Measurements from ENCODE around the gene POC1A.
A peak's percentile ranks its signal among the peaks of the same experiment; 100 is the strongest.

The POC1A gene

DNA sequence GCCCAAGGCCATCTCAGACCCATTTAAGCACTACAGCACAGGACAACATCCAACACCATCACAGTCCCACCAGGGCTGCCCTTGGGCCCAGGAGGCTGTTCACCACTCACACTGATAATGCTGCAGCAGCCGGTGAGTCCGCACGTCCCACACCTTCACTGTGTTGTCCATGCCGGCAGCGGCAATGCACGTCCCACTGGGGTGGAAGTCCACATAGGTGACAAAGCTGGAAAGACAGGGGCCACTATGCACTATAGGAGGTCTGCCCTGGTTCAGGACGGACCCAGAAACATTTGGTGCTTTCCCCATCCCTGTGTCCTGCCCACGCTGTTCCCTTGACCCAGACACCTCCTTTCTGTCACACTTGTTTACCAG lies 8.5 kb downstream of the POC1A start:
- CTCF ChIA-PET = interaction anchor here (0.9 to 11.7 kb wide), 11 partner anchors 9 to 148 kb away, joined by 3 to 172 read pairs (median 7); partner anchors contain the start of genes DUSP7 and POC1A
- DNase-seq (ENCODE audit: extremely low spot score) = no peak
- no peak for TF ChIP-seq CTCF (IDR thresholded peaks at IDR 0.05; ENCODE audit: control extremely low read depth, extremely low read depth, low read depth, missing control alignments)
- POLR2A ChIA-PET = no interaction called here

DNA sequence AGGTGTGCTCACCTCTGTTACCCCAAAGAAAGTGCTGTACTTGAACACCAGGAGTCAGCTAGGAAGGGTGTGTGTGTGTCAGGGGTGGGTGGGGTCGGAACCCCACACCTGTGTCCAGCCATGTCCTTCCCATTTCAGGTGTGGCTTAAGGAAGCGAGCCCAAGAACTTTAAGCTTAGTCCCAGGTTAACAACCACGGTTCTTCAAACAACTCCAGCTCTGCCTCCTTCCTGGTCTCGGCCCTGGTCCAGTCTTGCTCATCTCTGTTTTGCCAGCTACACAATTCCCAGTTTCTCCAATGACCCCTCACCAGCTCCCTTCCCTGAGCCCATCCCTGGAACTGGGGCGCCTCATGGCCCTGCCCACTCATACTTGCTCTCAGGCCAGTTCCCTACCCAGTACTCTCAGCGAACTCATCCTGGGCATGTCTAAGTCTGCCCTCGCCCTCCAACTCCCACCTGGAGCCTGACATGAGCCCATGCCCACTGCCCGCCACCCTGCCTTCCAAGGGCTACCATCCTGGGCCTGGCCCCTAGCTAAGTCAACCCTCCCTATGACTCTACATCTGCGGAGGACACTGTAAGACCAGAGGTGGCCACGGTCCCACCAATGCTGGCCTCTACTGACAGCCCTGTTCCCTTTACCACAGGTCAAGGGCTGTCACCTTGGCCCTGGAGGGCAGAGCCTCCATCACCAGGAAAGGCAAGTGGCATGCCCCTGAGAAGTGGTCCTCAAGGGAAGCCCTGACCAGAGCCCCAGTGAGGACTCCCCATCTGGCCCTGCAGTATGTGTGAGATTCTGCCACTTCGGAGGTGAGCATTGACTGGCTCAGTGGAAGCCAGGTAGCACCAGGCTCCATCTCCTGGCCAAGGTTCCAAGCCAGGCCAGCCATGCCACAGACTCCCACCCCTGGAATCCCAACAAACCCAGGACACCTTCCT lies 9.2 kb downstream of the POC1A start:
- CTCF ChIA-PET = interaction anchor here (0.7 to 11.7 kb wide), 25 partner anchors 8 to 204 kb away, joined by 3 to 172 read pairs (median 4); partner anchors contain the start of genes ACY1, DUSP7, POC1A and RRP9
- POLR2A ChIA-PET = interaction anchor here (0.5 to 0.7 kb wide), 2 partner anchors 8 to 148 kb away, joined by 3 to 4 read pairs; no protein-coding TSS in a partner anchor
- TF ChIP-seq CTCF (IDR thresholded peaks at IDR 0.05; ENCODE audit: control extremely low read depth, extremely low read depth, low read depth, missing control alignments) = no peak
- no peak for DNase-seq (ENCODE audit: extremely low spot score)

DNA sequence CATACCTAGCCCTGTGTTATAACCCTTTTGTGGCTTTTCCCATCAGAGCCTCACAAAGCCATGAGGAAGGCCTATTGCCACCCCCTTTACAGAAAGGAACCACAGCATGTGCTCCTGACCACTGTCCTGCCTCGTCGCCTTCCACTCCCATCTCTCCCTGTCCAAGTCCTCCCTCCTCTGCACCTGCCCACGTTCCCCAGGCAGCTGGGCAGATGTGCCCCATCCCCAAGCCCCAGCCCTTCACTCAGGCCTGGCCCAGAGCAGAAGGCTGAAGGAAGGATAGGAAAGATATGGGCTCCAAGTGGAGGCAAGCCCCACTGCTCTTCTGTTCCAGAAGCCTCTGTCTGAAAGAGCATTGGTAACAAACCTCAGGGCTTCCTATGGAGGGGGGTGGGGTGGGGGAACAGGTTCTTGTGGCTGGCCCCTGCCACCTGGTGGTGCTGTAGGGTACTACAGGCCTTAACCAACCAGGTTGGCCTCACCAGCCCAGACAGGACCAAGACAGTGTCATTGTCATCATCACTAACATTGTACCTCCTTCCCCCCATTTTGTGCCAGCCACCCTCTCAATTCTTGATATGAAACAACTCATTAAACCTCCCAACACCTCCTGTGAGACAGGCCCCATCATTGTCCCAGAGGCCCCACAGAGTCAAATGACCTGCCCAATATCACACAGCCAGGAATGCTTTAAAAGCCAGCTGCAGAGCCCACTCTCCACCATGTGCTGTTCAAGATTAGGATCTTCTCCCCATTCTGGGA lies 10.0 kb downstream of the POC1A start:
- ChIA-PET CTCF (interaction anchor here (0.7 to 11.7 kb wide), 32 partner anchors 8 to 472 kb away, joined by 3 to 172 read pairs (median 4); partner anchors contain the start of genes ABHD14B, ACY1, DUSP7 and POC1A), POLR2A (interaction anchor here (0.7 kb wide), 1 partner anchor 8 kb away, joined by 3 read pairs; no protein-coding TSS in a partner anchor)
- TF ChIP-seq CTCF (IDR thresholded peaks at IDR 0.05; ENCODE audit: control extremely low read depth, extremely low read depth, low read depth, missing control alignments) = peak; percentile 95
- DNase-seq (ENCODE audit: extremely low spot score) = peak; percentile 88

GRCh38 chr3:52143616-52144015 lies 10.6 kb downstream of the POC1A start:
- ChIA-PET CTCF (interaction anchor here (0.8 to 11.7 kb wide), 16 partner anchors 8 to 472 kb away, joined by 3 to 172 read pairs (median 7); partner anchors contain the start of genes ABHD14B, DUSP7, PARP3 and POC1A), POLR2A (interaction anchor here (1.0 kb wide), 1 partner anchor 148 kb away, joined by 3 read pairs; the partner anchor contains the start of gene RPL29)
- no peak for DNase-seq (ENCODE audit: extremely low spot score)
- no peak for TF ChIP-seq CTCF (IDR thresholded peaks at IDR 0.05; ENCODE audit: control extremely low read depth, extremely low read depth, low read depth, missing control alignments)

- ChIA-PET CTCF (interaction anchor here (0.9 to 11.7 kb wide), 18 partner anchors 8 to 201 kb away, joined by 3 to 172 read pairs (median 6); partner anchors contain the start of genes ABHD14B, DUSP7, PARP3 and POC1A), POLR2A (interaction anchor here (1.0 kb wide), 1 partner anchor 147 kb away, joined by 3 read pairs; the partner anchor contains the start of gene RPL29)
- TF ChIP-seq CTCF (IDR thresholded peaks at IDR 0.05; ENCODE audit: control extremely low read depth, extremely low read depth, low read depth, missing control alignments) = no peak
- no peak for DNase-seq (ENCODE audit: extremely low spot score)
Observed at GRCh38 chr3:52143156-52143555, 11.1 kb downstream of the POC1A start.

DNA sequence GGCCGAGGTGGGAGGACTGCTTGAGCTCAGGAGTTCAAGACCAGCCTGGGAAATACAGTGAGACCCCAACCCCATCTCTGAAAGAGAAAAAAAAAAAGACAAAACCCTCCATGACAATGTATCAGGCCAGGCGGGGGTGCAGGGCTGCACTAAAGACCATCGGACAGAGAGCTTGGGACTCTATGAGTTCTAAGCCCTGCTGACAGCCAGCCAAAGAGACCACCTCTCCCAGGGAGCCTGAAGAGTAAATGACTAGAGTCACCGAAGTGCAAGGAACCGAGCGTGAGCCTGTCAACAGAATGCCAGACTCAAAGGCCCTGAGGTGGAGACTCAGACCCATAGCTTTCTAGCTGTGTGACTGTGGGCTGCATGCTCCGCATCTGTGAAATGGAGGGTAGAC lies 12.5 kb downstream of the POC1A start:
- ChIA-PET CTCF (interaction anchor here (1.6 to 11.7 kb wide), 7 partner anchors 13 to 200 kb away, joined by 4 to 172 read pairs (median 10); partner anchors contain the start of genes DUSP7, PARP3, POC1A and RRP9), POLR2A (no interaction called here)
- no peak for TF ChIP-seq CTCF (IDR thresholded peaks at IDR 0.05; ENCODE audit: control extremely low read depth, extremely low read depth, low read depth, missing control alignments)
- DNase-seq (ENCODE audit: extremely low spot score) = no peak
